HCT116 (cell line): ENCODE measurements around the gene BTBD9. TPM values are rescaled to one million over a fixed set of nuclear protein-coding genes. Genes with fewer than 3 reads are reported as not detected.

ENCODE experiments used
- ATAC-seq: fragments of 200-7000 bp; cut with Tn5 transposase; 2 replicates; pipeline ENCODE4 v1.9.1; 2020; ENCODE audit warnings: mild to moderate bottlenecking, moderate library complexity
- BruUV-seq: library from RNA; stranded (reverse); fragments of 400-500 nt; replicated peaks from 2 replicates; lab custom pipeline; 2021; lab: Mats Ljungman, UMichigan
- CTCF ChIA-PET: fragments of 300-600 bp; sonication (Branson Sonifier 250); formaldehyde crosslinking; loops from one replicate; lab custom pipeline; 2021; ENCODE audit warnings: antibody characterized with exemption; lab: Charles Lee
- POLR2A ChIA-PET: fragments of 300-600, 350-600 bp; sonication (Branson Sonifier 250); formaldehyde crosslinking; loops from one replicate; lab custom pipeline; 2021; ENCODE audit warnings: antibody characterized with exemption; lab: Charles Lee
- RAD21 ChIA-PET, 2 experiments: fragments of 300-600 bp; sonication (Branson Sonifier 250); formaldehyde crosslinking; loops; one replicate each; lab custom pipeline; 2023; ENCODE audit warnings: low total read pairs in 2 of 2; ENCODE audit not compliant: uncharacterized antibody in 2 of 2, unreplicated experiment in 2 of 2, low non-redundant PET in 1 of 2; lab: Charles Lee
- DNase-seq: peaks from one replicate; pipeline ENCODE4 v3.0.0-alpha.2; 2010; ENCODE audit warnings: low read depth, low spot score
- H2AFZ ChIP-seq: fragments of 200-600 bp; shearing (Covaris generic), sonication (generic); 2 replicates; pipeline ENCODE4 v1.6.1; 2017; ENCODE audit warnings: low read depth, mixed run types, mixed read lengths, antibody characterized with exemption, low read length; ENCODE audit not compliant: poor library complexity, severe bottlenecking
- H3K27ac ChIP-seq: 2 replicates; pipeline ENCODE4 v1.5.1; 2012; ENCODE audit warnings: low read depth, low read length
- H3K27me3 ChIP-seq: fragments of 200-600 bp; sonication (generic); 2 replicates; pipeline ENCODE4 v1.6.1; 2016; ENCODE audit warnings: mixed run types, low read length, mixed read lengths; ENCODE audit not compliant: insufficient read depth
- H3K36me3 ChIP-seq, 2 experiments: fragments of 200-500 bp in 1 of 2; fragments of 200-600 bp in 1 of 2; sonication (Bioruptor generic) in 1 of 2; sonication (generic) in 1 of 2; 2 replicates each; pipeline versions ENCODE4 v1.5.1 to v1.6.1; 2014 to 2016; ENCODE audit warnings: low read length in 2 of 2, inconsistent platforms in 1 of 2, mixed read lengths in 1 of 2, mixed run types in 1 of 2; ENCODE audit not compliant: insufficient read depth in 2 of 2, control insufficient read depth in 1 of 2
- H3K4me1 ChIP-seq, 2 experiments: fragments of 200-600 bp in 1 of 2; sonication (generic) in 1 of 2; 2 replicates each; pipeline versions ENCODE4 v1.5.1 to v1.6.1; 2012 to 2017; ENCODE audit warnings: low read length in 2 of 2, inconsistent platforms in 1 of 2, mild to moderate bottlenecking in 1 of 2, mixed read lengths in 1 of 2, mixed run types in 1 of 2, moderate library complexity in 1 of 2; ENCODE audit not compliant: insufficient read depth in 2 of 2, control insufficient read depth in 1 of 2
- H3K4me2 ChIP-seq: fragments of 200-600 bp; sonication (generic); 2 replicates; pipeline ENCODE4 v1.6.1; 2017; ENCODE audit warnings: mixed run types, low read length, mixed read lengths
- H3K4me3 ChIP-seq, 2 experiments: fragments of 200-600 bp in 1 of 2; sonication (generic) in 1 of 2; replicated peaks in 1 of 2; 2 replicates each; pipeline ENCODE4 v1.5.1; 2011 to 2016; ENCODE audit warnings: low read length in 2 of 2, control low read depth in 1 of 2, low read depth in 1 of 2, mild to moderate bottlenecking in 1 of 2, mixed read lengths in 1 of 2, mixed run types in 1 of 2
- H3K79me2 ChIP-seq: fragments of 200-600 bp; sonication (generic); 2 replicates; pipeline ENCODE4 v1.6.1; 2017; ENCODE audit warnings: mild to moderate bottlenecking, mixed run types, low read length, moderate library complexity, mixed read lengths; ENCODE audit not compliant: insufficient read depth
- H3K9ac ChIP-seq: fragments of 200-600 bp; sonication (generic); 2 replicates; pipeline ENCODE4 v1.6.1; 2016; ENCODE audit warnings: low read length, mixed read lengths
- H3K9me2 ChIP-seq: fragments of 200-600 bp; sonication (generic), shearing (Covaris generic); 2 replicates; pipeline ENCODE4 v1.6.1; 2017; ENCODE audit warnings: mixed run types, mild to moderate bottlenecking, moderate library complexity; ENCODE audit not compliant: insufficient read depth
- H3K9me3 ChIP-seq, 2 experiments: fragments of 200-500 bp in 1 of 2; fragments of 200-600 bp in 1 of 2; sonication (Bioruptor generic) in 1 of 2; sonication (generic) in 1 of 2; 2 replicates each; pipeline ENCODE4 v1.6.1; 2014 to 2017; ENCODE audit warnings: low read length in 2 of 2, mixed read lengths in 2 of 2, inconsistent platforms in 1 of 2, low read depth in 1 of 2, mild to moderate bottlenecking in 1 of 2, mixed run types in 1 of 2, moderate library complexity in 1 of 2; ENCODE audit not compliant: control insufficient read depth in 1 of 2, insufficient read depth in 1 of 2
- H4K20me1 ChIP-seq: fragments of 200-600 bp; sonication (generic), shearing (Covaris generic); 2 replicates; pipeline ENCODE4 v1.6.1; 2017; ENCODE audit warnings: mixed run types, mild to moderate bottlenecking, moderate library complexity; ENCODE audit not compliant: insufficient read depth
- ATF3 ChIP-seq: IDR thresholded peaks from 2 replicates; pipeline ENCODE4 v1.6.1; 2012
- CTCF ChIP-seq, 3 experiments: fragments of 200-600 bp in 1 of 3; sonication (generic) in 1 of 3; IDR thresholded peaks in 2 of 3; conservative IDR thresholded peaks in 1 of 3; 2 replicates each; pipeline ENCODE4 v1.5.1; 2012 to 2017; ENCODE audit warnings: low read depth in 2 of 3, low read length in 2 of 3, antibody characterized with exemption in 1 of 3, borderline replicate concordance in 1 of 3, control low read depth in 1 of 3, mild to moderate bottlenecking in 1 of 3, mixed read lengths in 1 of 3, mixed run types in 1 of 3, moderate library complexity in 1 of 3; ENCODE audit not compliant: insufficient read depth in 1 of 3
- ELF1 ChIP-seq: IDR thresholded peaks from 2 replicates; pipeline ENCODE4 v1.6.1; 2012; ENCODE audit warnings: low read depth, borderline replicate concordance
- EZH2 ChIP-seq: fragments of 200-600 bp; sonication (generic); IDR thresholded peaks from 2 replicates; pipeline ENCODE4 v1.6.1; 2017; ENCODE audit warnings: antibody characterized with exemption, mixed run types
- FOSL1 ChIP-seq: IDR thresholded peaks from 2 replicates; pipeline ENCODE4 v1.6.1; 2012; ENCODE audit warnings: low read depth
- JUND ChIP-seq: IDR thresholded peaks from 2 replicates; pipeline ENCODE4 v1.6.1; 2012
- POLR2A ChIP-seq: IDR thresholded peaks from 2 replicates; pipeline ENCODE4 v1.7.0; 2011; ENCODE audit warnings: borderline replicate concordance; ENCODE audit not compliant: insufficient read depth, insufficient read length; ENCODE audit errors: extremely low read depth
- POLR2AphosphoS5 ChIP-seq: IDR thresholded peaks from 2 replicates; pipeline ENCODE4 v1.6.1; 2011; ENCODE audit warnings: mild to moderate bottlenecking, low read depth, low read length, moderate library complexity
- REST ChIP-seq: IDR thresholded peaks from 2 replicates; pipeline ENCODE4 v1.6.1; 2012; ENCODE audit warnings: low read depth
- SP1 ChIP-seq: IDR thresholded peaks from 2 replicates; pipeline ENCODE4 v1.6.1; 2012; ENCODE audit warnings: low read depth
- TCF7L2 ChIP-seq: IDR thresholded peaks from 2 replicates; pipeline ENCODE4 v1.7.0; 2011; ENCODE audit warnings: borderline replicate concordance, inconsistent platforms; ENCODE audit not compliant: insufficient read depth, insufficient read length; ENCODE audit errors: extremely low read depth
- ZFX ChIP-seq: fragments of 450-650 bp; IDR thresholded peaks from 2 replicates; pipeline ENCODE4 v1.6.1; 2017
- intact Hi-C: fragments of 100-400 bp; cut with micrococcal nuclease; formaldehyde crosslinking; loops from 2 replicates; pipeline ENCODE4 v1.10.0; 2022
- total RNA-seq: library from RNA; stranded (reverse); gene quantifications from one replicate; pipeline ENCODE4 v1.2.1, GENCODE V29; 2021; ENCODE audit not compliant: unreplicated experiment
- TF ChIP-seq, protein P1 (sequence below): IDR thresholded peaks from 2 replicates; pipeline ENCODE4 v1.6.1; 2011; ENCODE audit warnings: mild to moderate bottlenecking, low read length, moderate library complexity; ENCODE audit not compliant: insufficient replicate concordance; ENCODE audit errors: extremely low read depth

BTBD9 gene
- total RNA-seq, 1 experiment from 2014 or later = 10.9 TPM

DNA sequence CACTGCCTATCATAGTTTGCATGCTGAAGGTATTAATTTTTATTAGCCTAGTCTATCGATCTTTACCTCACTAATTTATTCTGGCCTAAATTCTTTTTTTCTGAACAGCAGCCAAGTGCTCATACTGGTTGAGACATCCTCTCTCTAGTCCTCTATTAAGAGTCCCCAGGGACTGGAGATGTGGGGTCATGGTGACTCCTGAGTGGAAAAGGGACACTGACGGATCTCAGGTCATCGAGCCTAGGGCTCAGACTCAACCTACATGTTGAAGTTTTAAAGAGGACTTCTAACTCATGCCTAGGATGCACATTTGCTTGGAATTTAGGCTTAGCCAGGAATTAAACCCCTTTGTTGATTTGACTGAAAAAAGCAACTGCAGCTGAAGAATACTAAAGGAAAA is 378.1 kb downstream of the BTBD9 start:
- ChIA-PET CTCF (no interaction called here), RAD21 (no interaction called here), POLR2A (interaction anchor here (1.6 kb wide), 1 partner anchor 12 kb away, joined by 3 read pairs; no protein-coding TSS in a partner anchor)
- H3K9me2 ChIP-seq = no peaks in the 10 kb centered on the region
- ATAC-seq (no peak), DNase-seq (no peak)
- H3K27ac ChIP-seq = no peak overlapping the region
- TF ChIP-seq ZFX = no peak
- TF ChIP-seq POLR2AphosphoS5 = no peak
- TF ChIP-seq ELF1 = no peak
- TF ChIP-seq EZH2 = no peak
- no peak for TF ChIP-seq POLR2A
- no peak for TF ChIP-seq ATF3
- TF ChIP-seq SP1 = no peak
- TF ChIP-seq JUND = no peak
- TF ChIP-seq TCF7L2 = no peak
- TF ChIP-seq REST = no peak
- no peak for TF ChIP-seq CTCF (IDR thresholded peaks at IDR 0.05 in 2 of 3, conservative IDR thresholded peaks at IDR 0.05 in 1 of 3; ENCODE audit: borderline replicate concordance in 1 of 3, insufficient read depth in 1 of 3, low read depth in 2 of 3, low read length in 2 of 3)
- TF ChIP-seq, protein P1, sequence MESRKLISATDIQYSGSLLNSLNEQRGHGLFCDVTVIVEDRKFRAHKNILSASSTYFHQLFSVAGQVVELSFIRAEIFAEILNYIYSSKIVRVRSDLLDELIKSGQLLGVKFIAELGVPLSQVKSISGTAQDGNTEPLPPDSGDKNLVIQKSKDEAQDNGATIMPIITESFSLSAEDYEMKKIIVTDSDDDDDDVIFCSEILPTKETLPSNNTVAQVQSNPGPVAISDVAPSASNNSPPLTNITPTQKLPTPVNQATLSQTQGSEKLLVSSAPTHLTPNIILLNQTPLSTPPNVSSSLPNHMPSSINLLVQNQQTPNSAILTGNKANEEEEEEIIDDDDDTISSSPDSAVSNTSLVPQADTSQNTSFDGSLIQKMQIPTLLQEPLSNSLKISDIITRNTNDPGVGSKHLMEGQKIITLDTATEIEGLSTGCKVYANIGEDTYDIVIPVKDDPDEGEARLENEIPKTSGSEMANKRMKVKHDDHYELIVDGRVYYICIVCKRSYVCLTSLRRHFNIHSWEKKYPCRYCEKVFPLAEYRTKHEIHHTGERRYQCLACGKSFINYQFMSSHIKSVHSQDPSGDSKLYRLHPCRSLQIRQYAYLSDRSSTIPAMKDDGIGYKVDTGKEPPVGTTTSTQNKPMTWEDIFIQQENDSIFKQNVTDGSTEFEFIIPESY = no peak
- no peak for TF ChIP-seq FOSL1
- H3K4me1 ChIP-seq = peaks cover 8 to 30% of the 10 kb centered on the region in 2 experiments; a peak in 3 of 4 replicates
- no peak overlapping the region for H2AFZ ChIP-seq
- H3K9me3 ChIP-seq = no peaks in the 10 kb centered on the region
- intact Hi-C loops = no loop called here
- no peaks in the 10 kb centered on the region for H3K36me3 ChIP-seq
- no peaks in the 10 kb centered on the region for H3K27me3 ChIP-seq
- no peak overlapping the region; a peak in 1 of 4 replicates for H3K4me3 ChIP-seq
- H3K79me2 ChIP-seq = no peaks in the 10 kb centered on the region
- H3K4me2 ChIP-seq = peak overlapping the region; percentile 68
- BruUV-seq = no TSS peak
- H4K20me1 ChIP-seq = no peaks in the 10 kb centered on the region
- H3K9ac ChIP-seq = no peak overlapping the region
